Fibroblast of lung (primary cell): Measurements from ENCODE around the gene MYH10. TPM values are rescaled to one million over a fixed set of nuclear protein-coding genes. Genes with fewer than 3 reads are reported as not detected.

Experiments
- DNase-seq, 2 donors: peaks; one replicate each; pipeline versions ENCODE4 v3.0.0 to v3.0.0-alpha.2; 2010; ENCODE audit warnings: low read depth in 2 of 2
- H2AFZ ChIP-seq: 2 replicates; pipeline ENCODE4 v1.5.1; 2012; ENCODE audit warnings: low read length, control low read depth, inconsistent platforms
- H3K27ac ChIP-seq: 2 replicates; pipeline ENCODE4 v1.5.1; 2011; ENCODE audit warnings: low read length, control low read depth; ENCODE audit not compliant: insufficient read depth
- H3K27me3 ChIP-seq: 2 replicates; pipeline ENCODE4 v1.5.1; 2011; ENCODE audit warnings: mild to moderate bottlenecking, low read length; ENCODE audit not compliant: control insufficient read depth, insufficient read depth
- H3K36me3 ChIP-seq: 2 replicates; pipeline ENCODE4 v1.5.1; 2011; ENCODE audit warnings: low read length; ENCODE audit not compliant: control insufficient read depth, insufficient read depth
- H3K4me1 ChIP-seq: 2 replicates; pipeline ENCODE4 v1.5.1; 2011; ENCODE audit warnings: low read length; ENCODE audit not compliant: control insufficient read depth, insufficient read depth; ENCODE audit errors: extremely low read depth
- H3K4me2 ChIP-seq: 2 replicates; pipeline ENCODE4 v1.5.1; 2011; ENCODE audit warnings: low read length, control low read depth; ENCODE audit not compliant: insufficient read depth; ENCODE audit errors: extremely low read depth
- H3K4me3 ChIP-seq, 4 experiments: fragments of 200-600 bp in 1 of 4; sonication (generic) in 1 of 4; replicated peaks in 1 of 4; 2 replicates each; pipeline ENCODE4 v1.5.1; 2011 to 2016; ENCODE audit warnings: low read length in 4 of 4, low read depth in 3 of 4, mild to moderate bottlenecking in 3 of 4, control low read depth in 2 of 4, inconsistent platforms in 1 of 4, mixed read lengths in 1 of 4; ENCODE audit not compliant: insufficient read depth in 1 of 4; ENCODE audit errors: control extremely low read depth in 1 of 4
- H3K79me2 ChIP-seq: 2 replicates; pipeline ENCODE4 v1.5.1; 2012; ENCODE audit warnings: mild to moderate bottlenecking, low read length, inconsistent platforms; ENCODE audit not compliant: control insufficient read depth, insufficient read depth
- H3K9ac ChIP-seq: 2 replicates; pipeline ENCODE4 v1.5.1; 2011; ENCODE audit warnings: mild to moderate bottlenecking, low read length, control low read depth; ENCODE audit not compliant: insufficient read depth
- H3K9me3 ChIP-seq: 2 replicates; pipeline ENCODE4 v1.5.1; 2012; ENCODE audit warnings: low read depth, low read length; ENCODE audit not compliant: control insufficient read depth, insufficient read depth
- H4K20me1 ChIP-seq: 2 replicates; pipeline ENCODE4 v1.5.1; 2011; ENCODE audit warnings: low read length; ENCODE audit not compliant: control insufficient read depth, insufficient read depth; ENCODE audit errors: extremely low read depth
- CTCF ChIP-seq, 2 donors: IDR thresholded peaks in 1 of 2; conservative IDR thresholded peaks in 1 of 2; 1 replicate in 1 of 2; 2 replicates in 1 of 2; pipeline ENCODE4 v1.5.1; 2011 to 2012; ENCODE audit warnings: low read length in 2 of 2, control low read depth in 1 of 2, inconsistent platforms in 1 of 2, low read depth in 1 of 2, mild to moderate bottlenecking in 1 of 2
- EZH2 ChIP-seq: IDR thresholded peaks from 2 replicates; pipeline ENCODE4 v1.5.1; 2012; ENCODE audit warnings: low read length, control low read depth, mild to moderate bottlenecking; ENCODE audit errors: missing control alignments
- polyA plus RNA-seq, 2 donors: library from polyadenylated mRNA; depleted of rRNA in 1 of 2; stranded (reverse) in 1 of 2; unstranded in 1 of 2; fragments of >200 nt; gene quantifications; 2 replicates each; pipeline ENCODE4 v1.2.1, GENCODE V29; 2011 to 2012; ENCODE audit warnings: missing spikeins in 1 of 2
- total RNA-seq: library from RNA; depleted of rRNA; stranded (reverse); fragments of >200 nt; gene quantifications from 2 replicates; pipeline ENCODE4 v1.2.1, GENCODE V29; 2014

Gene MYH10
- total and polyA plus RNA-seq, 2 donors (not counting 1 experiment from before 2014, with no cell fraction given), result 54.6 to 104 TPM

GRCh38 chr17:8447799-8448198 lies 182.7 kb downstream of the MYH10 start:
- H3K9me3 ChIP-seq, result no peaks in the 10 kb centered on the region
- peaks cover 15% of the 10 kb centered on the region for H3K36me3 ChIP-seq
- H3K79me2 ChIP-seq, result peaks cover 18% of the 10 kb centered on the region
- H3K4me2 ChIP-seq, result no peak overlapping the region
- H3K27ac ChIP-seq, result no peak overlapping the region
- no peak overlapping the region for H2AFZ ChIP-seq
- H3K27me3 ChIP-seq, result no peaks in the 10 kb centered on the region
- DNase-seq, result no peak
- no peaks in the 10 kb centered on the region for H4K20me1 ChIP-seq
- H3K4me1 ChIP-seq, result no peaks in the 10 kb centered on the region
- no peak overlapping the region for H3K9ac ChIP-seq
- TF ChIP-seq EZH2 (no peak), CTCF (conservative IDR thresholded peaks at IDR 0.05 in 1 of 2, IDR thresholded peaks at IDR 0.05 in 1 of 2; ENCODE audit: low read depth in 1 of 2, low read length in 2 of 2) (no peak)
- H3K4me3 ChIP-seq, result no peak overlapping the region

GRCh38 chr17:8445536-8445935 lies 185.0 kb downstream of the MYH10 start:
- Histone ChIP-seq H3K4me1 (no peaks in the 10 kb centered on the region), H3K4me2 (no peak overlapping the region), H3K36me3 (peaks cover 10% of the 10 kb centered on the region), H3K79me2 (peaks cover 39% of the 10 kb centered on the region), H4K20me1 (no peaks in the 10 kb centered on the region), H3K27me3 (no peaks in the 10 kb centered on the region), H3K27ac (no peak overlapping the region), H3K9me3 (no peaks in the 10 kb centered on the region), H3K4me3 (no peak overlapping the region), H3K9ac (no peak overlapping the region), H2AFZ (no peak overlapping the region)
- TF ChIP-seq CTCF (conservative IDR thresholded peaks at IDR 0.05 in 1 of 2, IDR thresholded peaks at IDR 0.05 in 1 of 2; ENCODE audit: low read depth in 1 of 2, low read length in 2 of 2) (no peak), EZH2 (no peak)
- DNase-seq, result no peak

DNA sequence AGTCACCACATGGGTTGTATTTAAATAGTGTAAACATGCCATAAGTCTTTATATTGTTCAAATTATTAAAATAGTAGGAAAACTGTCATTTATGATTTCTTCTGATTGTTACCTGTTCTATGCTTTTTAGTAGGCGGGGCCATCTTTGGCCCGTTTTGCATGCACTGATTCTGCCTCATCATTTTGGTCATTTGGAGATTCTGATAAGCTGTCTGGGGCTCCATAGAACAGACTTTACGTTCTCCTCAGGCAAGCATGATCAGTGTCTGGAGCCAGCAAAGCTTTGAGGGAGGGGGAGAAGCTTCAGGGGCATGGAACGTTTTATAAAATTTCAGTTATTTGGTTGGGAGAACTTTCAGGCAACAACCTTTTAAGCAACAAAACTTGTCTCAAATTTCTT lies 186.0 kb downstream of the MYH10 start:
- peaks cover 10% of the 10 kb centered on the region for H3K36me3 ChIP-seq
- no peak overlapping the region for H3K4me2 ChIP-seq
- DNase-seq, result no peak
- H3K4me3 ChIP-seq, result no peak overlapping the region
- peaks cover 49% of the 10 kb centered on the region for H3K79me2 ChIP-seq
- no peaks in the 10 kb centered on the region for H3K27me3 ChIP-seq
- no peak overlapping the region for H2AFZ ChIP-seq
- no peak overlapping the region for H3K9ac ChIP-seq
- H3K4me1 ChIP-seq, result no peaks in the 10 kb centered on the region
- TF ChIP-seq CTCF (conservative IDR thresholded peaks at IDR 0.05 in 1 of 2, IDR thresholded peaks at IDR 0.05 in 1 of 2; ENCODE audit: low read depth in 1 of 2, low read length in 2 of 2) (no peak), EZH2 (no peak)
- no peaks in the 10 kb centered on the region for H4K20me1 ChIP-seq
- H3K27ac ChIP-seq, result no peak overlapping the region
- H3K9me3 ChIP-seq, result no peaks in the 10 kb centered on the region
